GM12892 (cell line): ENCODE measurements around the gene FRMPD4.

Experiments used
- POLR2A ChIP-seq: IDR thresholded peaks from 2 replicates; pipeline ENCODE4 v1.6.1; 2011; ENCODE audit warnings: low read depth, low read length, control low read depth
- POLR2AphosphoS5 ChIP-seq: IDR thresholded peaks from 2 replicates; pipeline ENCODE4 v1.6.1; 2011; ENCODE audit warnings: low read depth, low read length, control low read depth

DNA sequence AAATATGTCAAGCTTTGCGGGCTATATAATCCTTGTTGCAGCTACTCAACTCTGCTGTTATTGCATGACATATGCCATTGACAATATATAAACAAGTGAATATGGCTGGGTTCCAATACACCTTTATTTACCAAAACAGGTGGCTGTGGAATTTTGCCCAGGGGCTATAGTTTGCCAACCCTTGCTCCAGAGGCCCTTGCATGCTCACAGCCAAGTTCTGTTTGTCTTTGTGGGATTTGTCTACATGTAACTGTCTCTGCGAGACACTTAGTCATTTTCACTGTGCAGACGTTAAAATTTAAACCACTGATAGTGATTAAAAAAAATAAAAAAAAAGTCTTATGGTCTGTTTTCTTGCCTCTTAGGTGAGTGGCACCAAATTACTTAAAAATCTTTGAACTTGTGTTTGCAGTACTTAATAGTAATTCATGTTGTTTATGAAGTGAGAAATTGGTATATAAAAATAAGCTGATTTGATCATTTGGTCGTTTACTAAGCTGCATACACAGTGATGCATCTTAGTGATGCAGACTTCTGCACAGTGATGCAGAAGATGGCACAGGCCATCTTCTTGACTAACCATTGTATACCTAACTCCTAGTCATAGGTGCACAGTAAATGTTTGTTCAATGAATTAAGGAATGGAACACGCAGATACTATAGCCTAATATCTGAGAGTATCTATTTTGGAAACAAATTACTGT is 170.9 kb downstream of the FRMPD4 start:
- TF ChIP-seq POLR2AphosphoS5, result no peak
- no peak for TF ChIP-seq POLR2A
